OCI-LY1 (cell line): ENCODE data around the gene SYNDIG1.

Experiments used
- EZH2 ChIP-seq: fragments of 200-600 bp; sonication (generic), shearing (Covaris generic); IDR thresholded peaks from 2 replicates; pipeline ENCODE4 v1.8.0; 2017; ENCODE audit warnings: borderline replicate concordance, mixed run types, mild to moderate bottlenecking, antibody characterized with exemption, low read length, moderate library complexity, mixed read lengths
- TF ChIP-seq, protein P1 (sequence below): fragments of 200-600 bp; sonication (generic), shearing (Covaris generic); IDR thresholded peaks from 2 replicates; pipeline ENCODE4 v1.5.1; 2017; ENCODE audit warnings: mild to moderate bottlenecking, antibody characterized with exemption, low read length, moderate library complexity, mixed read lengths

DNA sequence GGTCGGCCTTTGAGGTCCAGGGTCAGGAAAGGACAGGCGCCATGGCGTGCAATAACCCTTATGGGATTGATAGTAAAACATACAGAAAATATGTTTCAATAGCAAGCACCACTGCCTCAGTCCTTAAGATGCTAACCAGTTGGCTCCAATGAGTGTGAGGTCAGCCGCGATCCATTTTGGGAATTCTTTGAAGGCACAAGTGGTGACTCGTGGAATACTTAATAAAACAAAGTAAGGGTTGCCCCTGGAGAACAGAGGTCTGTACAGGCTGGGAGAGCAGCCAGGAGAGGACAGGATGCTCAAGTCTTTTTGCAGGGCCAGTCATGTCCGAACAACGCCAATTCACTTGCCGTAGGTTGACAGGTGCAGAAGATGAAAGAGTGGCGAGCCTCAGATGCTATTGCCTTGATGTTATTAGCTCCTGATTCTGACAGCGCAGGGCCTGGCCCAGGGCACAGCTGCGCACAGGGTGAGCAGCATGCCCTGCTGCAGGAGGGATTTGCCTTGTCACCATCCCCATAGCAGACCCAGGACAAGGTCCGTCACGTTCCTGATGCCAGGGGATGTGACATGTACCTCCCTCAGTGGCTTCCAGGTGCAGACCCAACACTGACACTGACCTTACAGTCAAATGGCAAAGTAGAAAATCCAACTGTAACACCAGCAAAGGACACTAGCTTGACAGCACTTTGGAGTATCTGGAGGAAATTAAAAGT lies 21.8 kb downstream of the SYNDIG1 start:
- TF ChIP-seq, protein P1, sequence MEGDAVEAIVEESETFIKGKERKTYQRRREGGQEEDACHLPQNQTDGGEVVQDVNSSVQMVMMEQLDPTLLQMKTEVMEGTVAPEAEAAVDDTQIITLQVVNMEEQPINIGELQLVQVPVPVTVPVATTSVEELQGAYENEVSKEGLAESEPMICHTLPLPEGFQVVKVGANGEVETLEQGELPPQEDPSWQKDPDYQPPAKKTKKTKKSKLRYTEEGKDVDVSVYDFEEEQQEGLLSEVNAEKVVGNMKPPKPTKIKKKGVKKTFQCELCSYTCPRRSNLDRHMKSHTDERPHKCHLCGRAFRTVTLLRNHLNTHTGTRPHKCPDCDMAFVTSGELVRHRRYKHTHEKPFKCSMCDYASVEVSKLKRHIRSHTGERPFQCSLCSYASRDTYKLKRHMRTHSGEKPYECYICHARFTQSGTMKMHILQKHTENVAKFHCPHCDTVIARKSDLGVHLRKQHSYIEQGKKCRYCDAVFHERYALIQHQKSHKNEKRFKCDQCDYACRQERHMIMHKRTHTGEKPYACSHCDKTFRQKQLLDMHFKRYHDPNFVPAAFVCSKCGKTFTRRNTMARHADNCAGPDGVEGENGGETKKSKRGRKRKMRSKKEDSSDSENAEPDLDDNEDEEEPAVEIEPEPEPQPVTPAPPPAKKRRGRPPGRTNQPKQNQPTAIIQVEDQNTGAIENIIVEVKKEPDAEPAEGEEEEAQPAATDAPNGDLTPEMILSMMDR: no peak
- no peak for TF ChIP-seq EZH2
